ENCODE data around the gene GALNT12. TPM values are rescaled to one million over a fixed set of nuclear protein-coding genes. Genes with fewer than 3 reads are reported as not detected.

Gene GALNT12
- total and polyA plus RNA-seq, 8 donors: 9.0 to 212 (median 41.8) TPM

- 82 to 93% (median 88%) methylated on average over 4 of the region's 4 CpGs for WGBS, 5 donors
- no peaks in the 10 kb centered on the region for H3K9me3 ChIP-seq
- H3K27me3 ChIP-seq: no peaks in the 10 kb centered on the region
- intact Hi-C loops (cut with DNase I; ENCODE audit: low total_unique reads): no loop called here
- TF ChIP-seq POLR2A (IDR thresholded peaks at IDR 0.05): no peak
- TF ChIP-seq POLR2AphosphoS5 (IDR thresholded peaks at IDR 0.05): no peak
- TF ChIP-seq EP300 (IDR thresholded peaks at IDR 0.05): no peak
- TF ChIP-seq CTCF (IDR thresholded peaks at IDR 0.05): no peak
- H3K36me3 ChIP-seq: peaks cover 20 to 63% (median 53%) of the 10 kb centered on the region in 4 donors
- peak in 1 of 2 donors; percentile 64 for DNase-seq
- H3K4me3 ChIP-seq: no peak overlapping the region
- H3K27ac ChIP-seq: no peak overlapping the region
- peaks cover 12 to 27% (median 19%) of the 10 kb centered on the region in 4 donors for H3K4me1 ChIP-seq
These were observed 20.5 kb upstream of the GALNT12 start for GRCh38 chr9:98786750-98787510.

GRCh38 chr9:98787766-98788335 is 19.6 kb upstream of the GALNT12 start:
- H3K4me1 ChIP-seq: peaks cover 16 to 29% (median 21%) of the 10 kb centered on the region in 4 donors
- TF ChIP-seq POLR2A (IDR thresholded peaks at IDR 0.05) (no peak), CTCF (IDR thresholded peaks at IDR 0.05) (no peak), POLR2AphosphoS5 (IDR thresholded peaks at IDR 0.05) (no peak), EP300 (IDR thresholded peaks at IDR 0.05) (no peak)
- H3K27me3 ChIP-seq: no peaks in the 10 kb centered on the region
- no peak overlapping the region for H3K27ac ChIP-seq
- H3K4me3 ChIP-seq: no peak overlapping the region
- H3K9me3 ChIP-seq: no peaks in the 10 kb centered on the region
- intact Hi-C loops (cut with DNase I; ENCODE audit: low total_unique reads): no loop called here
- 88 to 97% (median 95%) methylated on average over 6 to 12 of the region's 12 CpGs for WGBS, 5 donors
- H3K36me3 ChIP-seq: peaks cover 16 to 54% (median 45%) of the 10 kb centered on the region in 4 donors
- DNase-seq: no peak

- TF ChIP-seq EP300 (IDR thresholded peaks at IDR 0.05) (no peak), CTCF (IDR thresholded peaks at IDR 0.05) (no peak), POLR2A (IDR thresholded peaks at IDR 0.05) (no peak), POLR2AphosphoS5 (IDR thresholded peaks at IDR 0.05) (no peak)
- no peaks in the 10 kb centered on the region for H3K27me3 ChIP-seq
- H3K4me3 ChIP-seq: no peak overlapping the region
- intact Hi-C loops (cut with DNase I; ENCODE audit: low total_unique reads): no loop called here
- no peaks in the 10 kb centered on the region for H3K9me3 ChIP-seq
- no peak for DNase-seq
- peaks cover 13 to 37% (median 31%) of the 10 kb centered on the region in 4 donors for H3K36me3 ChIP-seq
- peaks cover 16 to 46% (median 31%) of the 10 kb centered on the region in 4 donors for H3K4me1 ChIP-seq
- 94 to 99% (median 97%) methylated on average over 2 to 5 of the region's 5 CpGs for WGBS, 5 donors
- no peak overlapping the region for H3K27ac ChIP-seq
These were observed 17.9 kb upstream of the GALNT12 start for GRCh38 chr9:98789483-98790133.

GRCh38 chr9:98790134-98790841 is 17.2 kb upstream of the GALNT12 start:
- TF ChIP-seq CTCF (IDR thresholded peaks at IDR 0.05): no peak
- TF ChIP-seq EP300 (IDR thresholded peaks at IDR 0.05): no peak
- no peak for TF ChIP-seq POLR2AphosphoS5 (IDR thresholded peaks at IDR 0.05)
- no peak for TF ChIP-seq POLR2A (IDR thresholded peaks at IDR 0.05)
- intact Hi-C loops (cut with DNase I; ENCODE audit: low total_unique reads): no loop called here
- H3K27ac ChIP-seq: peak overlapping the region in 1 of 5 donors; percentile 35
- H3K9me3 ChIP-seq: no peaks in the 10 kb centered on the region
- H3K27me3 ChIP-seq: no peaks in the 10 kb centered on the region
- H3K36me3 ChIP-seq: peaks cover 13 to 35% (median 27%) of the 10 kb centered on the region in 4 donors
- no peak overlapping the region for H3K4me3 ChIP-seq
- no peak for DNase-seq
- WGBS, 5 donors: 90 to 92% (median 92%) methylated on average over 14 to 25 of the region's 25 CpGs
- peaks cover 21 to 53% (median 37%) of the 10 kb centered on the region in 4 donors for H3K4me1 ChIP-seq
